ENCODE data around the gene KCNQ5. TPM values are rescaled to one million over a fixed set of nuclear protein-coding genes. Genes with fewer than 3 reads are reported as not detected.

KCNQ5 gene
- total and polyA plus RNA-seq, 10 of the 15 experiments (the other 5 are each of a cell fraction or from before 2014, with no cell fraction given): 0.60 to 16.2 (median 3.2) TPM

- SMC1A ChIA-PET (ENCODE audit: uncharacterized antibody, unreplicated experiment): no interaction called here
- TF ChIP-seq NR2C2 (IDR thresholded peaks at IDR 0.05; ENCODE audit: borderline replicate concordance, control insufficient read depth, insufficient read length, low read depth): no peak
- no peak for TF ChIP-seq BMI1 (IDR thresholded peaks at IDR 0.05; ENCODE audit: borderline replicate concordance)
- TF ChIP-seq E2F8 (IDR thresholded peaks at IDR 0.05; ENCODE audit: low read depth, partially characterized antibody): no peak
- no peak for TF ChIP-seq KAT2A (conservative IDR thresholded peaks at IDR 0.05; ENCODE audit: control insufficient read depth, low read depth, low read length)
- no peak for TF ChIP-seq MYB (IDR thresholded peaks at IDR 0.05; ENCODE audit: borderline replicate concordance, low read depth, low read length)
- TF ChIP-seq, protein P1, sequence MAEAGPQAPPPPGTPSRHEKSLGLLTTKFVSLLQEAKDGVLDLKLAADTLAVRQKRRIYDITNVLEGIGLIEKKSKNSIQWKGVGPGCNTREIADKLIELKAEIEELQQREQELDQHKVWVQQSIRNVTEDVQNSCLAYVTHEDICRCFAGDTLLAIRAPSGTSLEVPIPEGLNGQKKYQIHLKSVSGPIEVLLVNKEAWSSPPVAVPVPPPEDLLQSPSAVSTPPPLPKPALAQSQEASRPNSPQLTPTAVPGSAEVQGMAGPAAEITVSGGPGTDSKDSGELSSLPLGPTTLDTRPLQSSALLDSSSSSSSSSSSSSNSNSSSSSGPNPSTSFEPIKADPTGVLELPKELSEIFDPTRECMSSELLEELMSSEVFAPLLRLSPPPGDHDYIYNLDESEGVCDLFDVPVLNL (IDR thresholded peaks at IDR 0.05; ENCODE audit: low read depth, low read length): no peak
- TF ChIP-seq CBX3 (IDR thresholded peaks at IDR 0.05; ENCODE audit: borderline replicate concordance, low read depth): no peak
- TF ChIP-seq, protein P2, sequence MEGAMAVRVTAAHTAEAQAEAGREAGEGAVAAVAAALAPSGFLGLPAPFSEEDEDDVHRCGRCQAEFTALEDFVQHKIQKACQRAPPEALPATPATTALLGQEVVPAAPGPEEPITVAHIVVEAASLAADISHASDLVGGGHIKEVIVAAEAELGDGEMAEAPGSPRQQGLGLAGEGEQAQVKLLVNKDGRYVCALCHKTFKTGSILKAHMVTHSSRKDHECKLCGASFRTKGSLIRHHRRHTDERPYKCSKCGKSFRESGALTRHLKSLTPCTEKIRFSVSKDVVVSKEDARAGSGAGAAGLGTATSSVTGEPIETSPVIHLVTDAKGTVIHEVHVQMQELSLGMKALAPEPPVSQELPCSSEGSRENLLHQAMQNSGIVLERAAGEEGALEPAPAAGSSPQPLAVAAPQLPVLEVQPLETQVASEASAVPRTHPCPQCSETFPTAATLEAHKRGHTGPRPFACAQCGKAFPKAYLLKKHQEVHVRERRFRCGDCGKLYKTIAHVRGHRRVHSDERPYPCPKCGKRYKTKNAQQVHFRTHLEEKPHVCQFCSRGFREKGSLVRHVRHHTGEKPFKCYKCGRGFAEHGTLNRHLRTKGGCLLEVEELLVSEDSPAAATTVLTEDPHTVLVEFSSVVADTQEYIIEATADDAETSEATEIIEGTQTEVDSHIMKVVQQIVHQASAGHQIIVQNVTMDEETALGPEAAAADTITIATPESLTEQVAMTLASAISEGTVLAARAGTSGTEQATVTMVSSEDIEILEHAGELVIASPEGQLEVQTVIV (IDR thresholded peaks at IDR 0.05; ENCODE audit: borderline replicate concordance, partially characterized antibody): no peak
- no peak for TF ChIP-seq CREB1 (IDR thresholded peaks at IDR 0.05; ENCODE audit: low read depth)
- TF ChIP-seq RB1 (IDR thresholded peaks at IDR 0.05; ENCODE audit: borderline replicate concordance): no peak
- TF ChIP-seq ZNF622 (IDR thresholded peaks at IDR 0.05): no peak
- no peak for TF ChIP-seq EZH2 (IDR thresholded peaks at IDR 0.05; ENCODE audit: borderline replicate concordance, control insufficient read depth, low read depth, low read length)
- no peak for TF ChIP-seq ASH2L (IDR thresholded peaks at IDR 0.05; ENCODE audit: borderline replicate concordance, low read depth)
- no peak for TF ChIP-seq POLR2AphosphoS5 (IDR thresholded peaks at IDR 0.05; ENCODE audit: low read length)
- no peaks in the 10 kb centered on the region for H3K4me1 ChIP-seq (ENCODE audit: control insufficient read depth, insufficient read depth, low read length)
- no peak overlapping the region for H3K4me2 ChIP-seq (ENCODE audit: control insufficient read depth, insufficient read depth)
- H4K20me1 ChIP-seq (ENCODE audit: control insufficient read depth, insufficient read depth): no peaks in the 10 kb centered on the region
- intact Hi-C loops (cut with micrococcal nuclease; ENCODE audit: unreplicated experiment): no loop called here
- DNase-seq (ENCODE audit: low read depth, low spot score) (no peak), ATAC-seq (no peak), FAIRE-seq (no peak)
- no TSS peak for BruUV-seq (replicated peaks)
- POLR2A ChIA-PET: no interaction called here
- H3K27ac ChIP-seq (ENCODE audit: control insufficient read depth, insufficient read depth): no peak overlapping the region
- no peak overlapping the region for H2AFZ ChIP-seq (ENCODE audit: control insufficient read depth, low read depth, low read length)
- RAD21 ChIA-PET (ENCODE audit: unreplicated experiment): no interaction called here
- 37% methylated on average over 2 of the region's 2 CpGs for WGBS (ENCODE audit: insufficient coverage, insufficient replicate concordance, low lambda C conversion rate, missing lambda C conversion rate)
- no peaks in the 10 kb centered on the region; a peak in 2 of 4 replicates for H3K36me3 ChIP-seq (ENCODE audit: control insufficient read depth in 2 of 2, insufficient read depth in 2 of 2, low read length in 1 of 2)
- no peak overlapping the region for H3K4me3 ChIP-seq
- no peak overlapping the region for H3K9ac ChIP-seq (ENCODE audit: control insufficient read depth, insufficient read depth, low read length)
- no peaks in the 10 kb centered on the region for H3K9me3 ChIP-seq (replicated peaks; ENCODE audit: control insufficient read depth, insufficient read depth, low read length)
- in situ Hi-C loops (cut with MboI): no loop called here
- CTCF ChIA-PET: no interaction called here
- H3K27me3 ChIP-seq (replicated peaks in 1 of 2; ENCODE audit: control insufficient read depth in 2 of 2, insufficient read depth in 2 of 2, low read length in 1 of 2): no peaks in the 10 kb centered on the region
- H3K79me2 ChIP-seq (ENCODE audit: control insufficient read depth, insufficient read depth, low read length): no peaks in the 10 kb centered on the region
These were observed 425.9 kb downstream of the KCNQ5 start for GRCh38 chr6:73047801-73048200.

Data from GM12878 (cell line).